K562 (cell line): ENCODE results near the gene FHDC1. TPM values are rescaled to one million over a fixed set of nuclear protein-coding genes. Genes with fewer than 3 reads are reported as not detected.

Experiments used
- CBFB ChIP-seq: sonication (generic); formaldehyde crosslinking; IDR thresholded peaks from 2 replicates; pipeline ENCODE4 v1.4.0; 2020; ENCODE audit warnings: mild to moderate bottlenecking, missing genetic modification reagents
- DPF2 ChIP-seq: fragments of 450-650 bp; IDR thresholded peaks from 2 replicates; pipeline ENCODE4 v1.6.1; 2016
- HCFC1 ChIP-seq: IDR thresholded peaks from 2 replicates; pipeline ENCODE4 v1.6.1; 2012; ENCODE audit warnings: low read depth, low read length, improper control_type of control experiment
- JUND ChIP-seq, 2 experiments: IDR thresholded peaks; 2 replicates in 1 of 2; 3 replicates in 1 of 2; pipeline ENCODE4 v1.6.1; 2011; ENCODE audit warnings: borderline replicate concordance in 2 of 2, low read depth in 2 of 2, low read length in 2 of 2, improper control_type of control experiment in 1 of 2, missing biosample characterization in 1 of 2, missing genetic modification characterization in 1 of 2, missing genetic modification reagents in 1 of 2
- MAZ ChIP-seq, 2 experiments: fragments of 450-650 bp in 1 of 2; sonication (generic) in 1 of 2; formaldehyde crosslinking; IDR thresholded peaks in 1 of 2; conservative IDR thresholded peaks in 1 of 2; 2 replicates each; pipeline versions ENCODE4 v1.4.0 to v1.5.0; 2020; ENCODE audit warnings: mild to moderate bottlenecking in 1 of 2, missing genetic modification reagents in 1 of 2
- NEUROD1 ChIP-seq: fragments of 150-350 bp; IDR thresholded peaks from 2 replicates; pipeline ENCODE4 v1.6.1; 2014; ENCODE audit warnings: borderline replicate concordance, low read length, low read depth; ENCODE audit not compliant: partially characterized antibody
- polyA plus RNA-seq, 8 experiments: library from polyadenylated mRNA; depleted of rRNA in 4 of 8; stranded (reverse) in 5 of 8; unstranded in 3 of 8; fragments of >200 nt; fragmentation: Nextera tagmentation in 2 of 8; fragmentation: Illumina TruSeq in 1 of 8; extraction: Ambion mirVana in 2 of 8; extraction: Trizol in 1 of 8; gene quantifications; 2 replicates each; pipeline versions ENCODE4 v1.2.1 to v1.2.3, GENCODE V29; 2011 to 2014; ENCODE audit warnings: inconsistent platforms in 1 of 8, missing spikeins in 1 of 8
- total RNA-seq, 7 experiments: library from RNA; depleted of rRNA in 6 of 7; stranded (reverse); fragments of >200 nt in 6 of 7; fragmentation: Illumina TruSeq in 2 of 7; extraction: Trizol in 2 of 7; gene quantifications; 2 replicates each; pipeline versions ENCODE4 v1.2.1 to v1.2.3, GENCODE V29; 2011 to 2021; ENCODE audit warnings: low replicate concordance in 1 of 7
- TF ChIP-seq, protein P1 (sequence below): sonication (generic); formaldehyde crosslinking; IDR thresholded peaks from 2 replicates; pipeline ENCODE4 v1.8.0; 2023; ENCODE audit warnings: mild to moderate bottlenecking, missing genetic modification reagents
- TF ChIP-seq, protein P2 (sequence below): sonication (generic); formaldehyde crosslinking; IDR thresholded peaks from 2 replicates; pipeline ENCODE4 v1.8.1; 2023; ENCODE audit warnings: mild to moderate bottlenecking, missing genetic modification reagents
- TF ChIP-seq, protein P3 (sequence below): fragments of 200-800 bp; sonication (Bioruptor generic); IDR thresholded peaks from 2 replicates; pipeline ENCODE4 v1.6.1; 2017; ENCODE audit warnings: missing genetic modification characterization, missing compliant biosample characterization
- TF ChIP-seq, protein P4 (sequence below): fragments of 450-650 bp; conservative IDR thresholded peaks from 2 replicates; pipeline ENCODE4 v1.6.1; 2016; ENCODE audit warnings: missing genetic modification characterization, low read depth, mild to moderate bottlenecking, control low read depth, missing compliant biosample characterization

The FHDC1 gene
- total and polyA plus RNA-seq, 9 of the 15 experiments (the other 6 are each of a cell fraction or from before 2014, with no cell fraction given): 0.01 to 0.43 (median 0.07) TPM

DNA sequence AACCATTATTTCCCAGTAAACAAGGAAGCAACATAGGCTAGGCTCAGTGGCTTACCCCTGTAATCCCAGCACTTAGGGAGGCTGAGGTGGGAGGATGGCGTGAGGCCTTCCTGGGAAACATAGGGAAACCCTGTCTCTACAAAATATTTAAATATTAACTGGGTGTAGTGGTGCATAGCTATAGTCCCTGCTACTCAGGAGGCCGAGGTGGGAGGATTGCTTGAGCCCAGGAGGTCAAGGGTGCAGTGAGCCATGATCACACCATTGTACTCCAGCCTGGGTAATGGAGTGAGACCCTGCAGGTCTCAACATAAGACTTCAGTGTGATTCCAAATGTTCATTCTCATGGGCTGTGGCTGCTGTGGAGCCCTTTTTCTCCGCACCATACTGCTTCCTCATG is 34.9 kb downstream of the FHDC1 start (continued):
- TF ChIP-seq, protein P1, sequence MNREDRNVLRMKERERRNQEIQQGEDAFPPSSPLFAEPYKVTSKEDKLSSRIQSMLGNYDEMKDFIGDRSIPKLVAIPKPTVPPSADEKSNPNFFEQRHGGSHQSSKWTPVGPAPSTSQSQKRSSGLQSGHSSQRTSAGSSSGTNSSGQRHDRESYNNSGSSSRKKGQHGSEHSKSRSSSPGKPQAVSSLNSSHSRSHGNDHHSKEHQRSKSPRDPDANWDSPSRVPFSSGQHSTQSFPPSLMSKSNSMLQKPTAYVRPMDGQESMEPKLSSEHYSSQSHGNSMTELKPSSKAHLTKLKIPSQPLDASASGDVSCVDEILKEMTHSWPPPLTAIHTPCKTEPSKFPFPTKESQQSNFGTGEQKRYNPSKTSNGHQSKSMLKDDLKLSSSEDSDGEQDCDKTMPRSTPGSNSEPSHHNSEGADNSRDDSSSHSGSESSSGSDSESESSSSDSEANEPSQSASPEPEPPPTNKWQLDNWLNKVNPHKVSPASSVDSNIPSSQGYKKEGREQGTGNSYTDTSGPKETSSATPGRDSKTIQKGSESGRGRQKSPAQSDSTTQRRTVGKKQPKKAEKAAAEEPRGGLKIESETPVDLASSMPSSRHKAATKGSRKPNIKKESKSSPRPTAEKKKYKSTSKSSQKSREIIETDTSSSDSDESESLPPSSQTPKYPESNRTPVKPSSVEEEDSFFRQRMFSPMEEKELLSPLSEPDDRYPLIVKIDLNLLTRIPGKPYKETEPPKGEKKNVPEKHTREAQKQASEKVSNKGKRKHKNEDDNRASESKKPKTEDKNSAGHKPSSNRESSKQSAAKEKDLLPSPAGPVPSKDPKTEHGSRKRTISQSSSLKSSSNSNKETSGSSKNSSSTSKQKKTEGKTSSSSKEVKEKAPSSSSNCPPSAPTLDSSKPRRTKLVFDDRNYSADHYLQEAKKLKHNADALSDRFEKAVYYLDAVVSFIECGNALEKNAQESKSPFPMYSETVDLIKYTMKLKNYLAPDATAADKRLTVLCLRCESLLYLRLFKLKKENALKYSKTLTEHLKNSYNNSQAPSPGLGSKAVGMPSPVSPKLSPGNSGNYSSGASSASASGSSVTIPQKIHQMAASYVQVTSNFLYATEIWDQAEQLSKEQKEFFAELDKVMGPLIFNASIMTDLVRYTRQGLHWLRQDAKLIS (CRISPR knock-in tag): no peak
- TF ChIP-seq NEUROD1 (no peak), MAZ (CRISPR knock-in tag; conservative IDR thresholded peaks at IDR 0.05 in 1 of 2, IDR thresholded peaks at IDR 0.05 in 1 of 2) (no peak), DPF2 (no peak), HCFC1 (no peak), JUND (IDR thresholded peaks at IDR 0.05; ENCODE audit: borderline replicate concordance, low read depth, low read length) (no peak), JUND (tag; IDR thresholded peaks at IDR 0.05; ENCODE audit: borderline replicate concordance, low read depth, low read length) (no peak), CBFB (CRISPR knock-in tag) (no peak)
- TF ChIP-seq, protein P2, sequence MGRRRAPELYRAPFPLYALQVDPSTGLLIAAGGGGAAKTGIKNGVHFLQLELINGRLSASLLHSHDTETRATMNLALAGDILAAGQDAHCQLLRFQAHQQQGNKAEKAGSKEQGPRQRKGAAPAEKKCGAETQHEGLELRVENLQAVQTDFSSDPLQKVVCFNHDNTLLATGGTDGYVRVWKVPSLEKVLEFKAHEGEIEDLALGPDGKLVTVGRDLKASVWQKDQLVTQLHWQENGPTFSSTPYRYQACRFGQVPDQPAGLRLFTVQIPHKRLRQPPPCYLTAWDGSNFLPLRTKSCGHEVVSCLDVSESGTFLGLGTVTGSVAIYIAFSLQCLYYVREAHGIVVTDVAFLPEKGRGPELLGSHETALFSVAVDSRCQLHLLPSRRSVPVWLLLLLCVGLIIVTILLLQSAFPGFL (CRISPR knock-in tag): no peak
- TF ChIP-seq, protein P3, sequence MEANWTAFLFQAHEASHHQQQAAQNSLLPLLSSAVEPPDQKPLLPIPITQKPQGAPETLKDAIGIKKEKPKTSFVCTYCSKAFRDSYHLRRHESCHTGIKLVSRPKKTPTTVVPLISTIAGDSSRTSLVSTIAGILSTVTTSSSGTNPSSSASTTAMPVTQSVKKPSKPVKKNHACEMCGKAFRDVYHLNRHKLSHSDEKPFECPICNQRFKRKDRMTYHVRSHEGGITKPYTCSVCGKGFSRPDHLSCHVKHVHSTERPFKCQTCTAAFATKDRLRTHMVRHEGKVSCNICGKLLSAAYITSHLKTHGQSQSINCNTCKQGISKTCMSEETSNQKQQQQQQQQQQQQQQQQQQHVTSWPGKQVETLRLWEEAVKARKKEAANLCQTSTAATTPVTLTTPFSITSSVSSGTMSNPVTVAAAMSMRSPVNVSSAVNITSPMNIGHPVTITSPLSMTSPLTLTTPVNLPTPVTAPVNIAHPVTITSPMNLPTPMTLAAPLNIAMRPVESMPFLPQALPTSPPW: no peak
- TF ChIP-seq, protein P4, sequence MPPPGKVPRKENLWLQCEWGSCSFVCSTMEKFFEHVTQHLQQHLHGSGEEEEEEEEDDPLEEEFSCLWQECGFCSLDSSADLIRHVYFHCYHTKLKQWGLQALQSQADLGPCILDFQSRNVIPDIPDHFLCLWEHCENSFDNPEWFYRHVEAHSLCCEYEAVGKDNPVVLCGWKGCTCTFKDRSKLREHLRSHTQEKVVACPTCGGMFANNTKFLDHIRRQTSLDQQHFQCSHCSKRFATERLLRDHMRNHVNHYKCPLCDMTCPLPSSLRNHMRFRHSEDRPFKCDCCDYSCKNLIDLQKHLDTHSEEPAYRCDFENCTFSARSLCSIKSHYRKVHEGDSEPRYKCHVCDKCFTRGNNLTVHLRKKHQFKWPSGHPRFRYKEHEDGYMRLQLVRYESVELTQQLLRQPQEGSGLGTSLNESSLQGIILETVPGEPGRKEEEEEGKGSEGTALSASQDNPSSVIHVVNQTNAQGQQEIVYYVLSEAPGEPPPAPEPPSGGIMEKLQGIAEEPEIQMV: no peak
- TF ChIP-seq, all 486 proteins: peak for 0
